Globus pallidus (tissue), 1 donor: ENCODE data around the gene TXNL4A.

Experiments
- DNase-seq: peaks from one replicate; pipeline ENCODE4 v3.0.0-alpha.2; 2015; ENCODE audit warnings: low spot score

The TXNL4A gene

DNA sequence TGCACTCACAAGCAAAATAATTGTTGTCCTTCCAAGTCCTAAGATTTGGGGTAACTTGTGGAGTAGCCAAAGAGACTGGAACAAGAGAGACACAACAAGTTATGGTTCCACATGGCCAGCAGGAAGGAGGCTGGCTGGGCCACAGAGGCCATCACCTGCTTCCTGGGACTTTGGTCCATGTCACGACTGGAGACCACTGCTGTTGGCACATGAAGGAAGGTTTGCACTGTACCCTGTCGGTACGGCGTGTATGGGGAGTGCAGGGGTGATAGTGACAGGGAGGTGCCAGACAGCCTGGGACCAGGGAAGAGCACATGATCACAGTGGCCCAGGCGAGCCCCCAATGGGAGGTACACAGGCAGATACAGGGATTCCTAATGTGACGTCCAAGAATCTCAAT lies 52.4 kb downstream of the TXNL4A start:
- no peak for DNase-seq

DNA sequence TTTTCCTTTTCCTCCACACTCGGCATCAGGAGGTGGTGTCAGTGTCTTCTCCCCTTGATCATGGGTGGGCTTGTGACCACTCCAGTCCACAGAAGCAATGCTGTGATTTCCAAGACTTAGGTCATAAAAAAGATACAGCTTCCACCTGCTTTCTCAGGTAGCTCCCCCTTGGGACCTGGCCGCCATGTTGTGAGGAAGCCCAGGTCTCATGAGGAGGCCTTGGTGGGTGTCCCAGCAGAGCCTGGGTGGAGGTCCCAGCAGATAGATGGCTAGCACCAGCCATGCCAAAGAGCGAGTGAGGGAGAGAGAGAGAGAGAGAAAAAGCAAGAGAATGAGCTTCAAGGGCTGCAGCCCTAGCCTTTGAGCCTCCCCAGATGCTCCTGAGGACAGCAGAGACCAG lies 52.9 kb downstream of the TXNL4A start:
- no peak for DNase-seq

DNA sequence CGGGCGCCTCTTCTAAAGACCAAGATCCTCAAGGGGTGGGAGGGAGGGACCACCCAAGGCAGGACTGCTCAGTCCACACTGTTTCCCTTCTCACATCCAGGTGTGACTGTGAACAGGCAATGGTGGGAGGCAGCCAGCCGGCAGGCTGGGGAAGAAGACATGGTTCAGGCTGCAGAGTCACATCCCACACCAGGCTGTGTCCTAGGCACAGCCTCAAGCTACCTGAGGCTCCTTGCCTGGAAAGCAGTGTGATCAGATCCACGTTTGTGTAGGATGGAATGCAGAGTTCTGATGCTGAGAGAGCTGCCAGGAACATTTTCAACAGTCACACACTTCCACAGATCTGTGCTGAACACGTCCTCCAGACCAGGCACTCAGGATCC lies 53.3 kb downstream of the TXNL4A start:
- no peak for DNase-seq

DNA sequence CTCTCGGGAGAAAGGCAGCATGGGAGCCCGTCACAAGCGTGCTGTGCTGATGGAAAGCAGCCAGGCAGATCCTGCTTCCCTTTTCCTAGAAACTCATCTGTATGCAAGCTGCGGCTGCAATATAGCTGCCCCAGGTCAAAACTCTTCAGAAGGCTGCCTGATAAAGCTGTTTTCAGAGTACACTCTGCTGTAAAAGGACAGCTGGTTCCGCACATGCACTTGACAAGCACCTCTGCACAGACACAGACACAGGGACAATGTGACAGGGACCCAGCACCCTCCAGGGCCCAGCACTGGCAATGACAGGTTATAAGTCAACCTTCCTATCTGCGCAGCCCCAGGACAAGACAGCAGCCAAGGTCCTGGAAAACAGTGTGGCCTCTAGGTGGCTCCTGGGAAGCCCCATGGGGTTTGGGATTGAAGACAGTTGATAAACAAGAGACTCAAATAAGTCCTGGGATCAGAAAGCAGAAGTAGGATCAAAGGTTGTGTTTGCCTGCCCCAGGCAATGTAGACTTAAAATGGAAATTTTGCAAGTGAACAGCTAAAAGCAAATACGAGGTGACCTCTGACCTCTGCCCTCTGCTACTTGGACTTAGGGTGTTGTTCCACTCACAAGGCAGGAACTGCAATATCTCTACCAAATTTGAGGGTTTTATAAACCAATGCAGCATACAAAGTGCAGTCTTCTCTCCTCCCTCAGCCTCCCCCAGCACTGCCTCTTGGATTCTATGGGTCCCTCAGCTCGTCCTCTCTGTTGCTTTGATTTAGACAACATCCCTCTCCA lies 53.9 kb downstream of the TXNL4A start:
- no peak for DNase-seq

DNA sequence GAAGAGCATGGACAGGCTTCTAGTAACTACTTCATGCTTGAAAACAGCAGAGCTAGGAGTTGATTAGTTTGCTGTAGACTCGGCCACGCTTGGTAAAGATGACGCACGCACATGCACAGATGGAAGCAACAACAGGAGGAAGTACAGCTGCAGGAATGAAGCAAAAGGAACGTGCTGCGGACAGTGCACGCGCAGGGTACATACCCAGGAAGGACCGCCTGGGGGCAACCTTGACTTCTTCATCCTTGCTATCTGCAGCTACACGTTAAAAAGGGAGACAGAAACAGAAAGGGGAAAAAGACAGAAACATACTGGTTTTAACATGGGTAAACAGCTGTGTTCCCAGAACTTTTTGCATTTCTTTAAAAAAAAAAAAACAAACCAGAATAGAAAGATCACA lies 54.6 kb downstream of the TXNL4A start:
- no peak for DNase-seq

DNA sequence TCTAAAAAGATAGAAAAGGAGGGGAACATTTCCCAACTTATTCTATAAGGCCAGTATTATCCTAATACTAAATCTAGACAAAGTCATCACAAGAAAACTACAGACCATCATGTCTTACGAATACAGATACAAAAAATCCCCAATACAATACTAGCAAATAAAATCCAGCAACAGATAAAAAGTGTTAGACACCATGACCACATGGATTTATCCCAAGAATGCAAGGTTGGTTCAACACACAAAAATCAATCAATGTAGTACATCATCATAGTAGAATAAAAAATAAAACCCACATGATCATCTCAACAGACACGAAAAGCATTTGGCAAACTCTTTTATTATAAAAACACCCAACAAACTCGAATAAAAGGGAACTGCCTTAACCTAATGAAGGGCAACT lies 55.5 kb downstream of the TXNL4A start:
- no peak for DNase-seq

DNA sequence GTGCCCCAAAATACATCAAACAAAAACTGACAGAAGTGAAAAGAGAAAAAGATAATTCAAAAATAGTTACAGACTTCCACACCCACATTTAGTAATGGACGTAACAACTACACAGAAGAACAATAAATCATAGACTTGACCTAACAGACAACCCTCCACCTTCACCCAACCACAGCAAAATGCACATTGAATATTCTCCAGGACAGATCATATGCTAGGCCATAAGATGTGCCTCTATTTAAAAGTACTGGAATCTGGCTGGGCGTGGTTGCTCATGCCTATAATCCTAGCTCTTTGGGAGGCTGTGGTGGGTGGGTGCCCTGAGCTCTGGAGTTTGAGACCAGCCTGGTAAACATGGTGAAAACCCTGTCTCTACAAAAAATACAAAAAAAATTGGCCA lies 56.9 kb downstream of the TXNL4A start:
- DNase-seq: no peak

DNA sequence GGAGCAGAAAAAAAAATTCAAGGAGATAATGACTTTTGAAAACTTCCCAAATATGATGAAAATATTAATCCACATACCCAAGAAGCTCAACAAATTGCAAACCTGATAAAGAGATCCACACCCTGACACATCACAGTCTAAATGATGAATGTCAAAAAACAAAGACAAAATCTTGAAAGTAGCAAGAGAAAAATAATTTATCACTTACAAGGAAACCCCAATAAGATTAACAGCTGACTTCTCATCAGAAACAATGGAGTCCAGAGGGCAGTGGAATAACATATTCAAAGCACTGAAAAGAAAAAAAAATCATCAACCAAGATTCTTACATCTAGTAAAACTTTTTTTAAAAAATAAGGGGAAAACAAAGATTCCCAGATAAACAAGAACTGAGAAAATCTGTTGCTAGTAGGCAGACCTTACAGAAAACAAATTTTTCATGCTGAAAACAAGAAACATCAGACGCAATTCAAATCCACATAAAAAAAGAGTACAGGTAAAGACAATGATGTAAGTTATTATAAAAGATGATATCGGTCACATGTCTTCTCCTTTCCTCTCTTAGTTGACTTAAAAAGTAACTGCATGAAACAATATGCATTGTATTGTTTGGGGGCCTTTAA lies 58.2 kb downstream of the TXNL4A start:
- DNase-seq: no peak

DNA sequence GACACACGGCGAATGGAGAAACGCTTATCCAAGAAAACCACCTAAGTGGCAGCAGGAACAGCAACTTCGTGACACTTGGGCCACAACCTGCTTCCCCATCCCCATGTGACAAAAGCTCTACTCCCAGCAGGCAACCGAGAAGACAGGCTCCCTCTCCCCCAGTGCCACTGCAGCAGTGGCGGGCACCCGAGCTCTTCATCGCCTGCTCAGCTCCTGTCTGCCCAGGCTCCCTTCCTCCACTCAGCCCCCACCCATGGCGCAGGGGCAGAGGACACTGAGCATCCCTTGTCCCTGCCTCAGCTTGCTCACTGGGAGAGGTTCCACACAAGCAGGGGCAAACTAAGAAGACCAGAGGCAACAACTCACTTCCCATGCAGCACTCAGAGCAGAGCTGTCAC lies 59.8 kb downstream of the TXNL4A start:
- DNase-seq: no peak

DNA sequence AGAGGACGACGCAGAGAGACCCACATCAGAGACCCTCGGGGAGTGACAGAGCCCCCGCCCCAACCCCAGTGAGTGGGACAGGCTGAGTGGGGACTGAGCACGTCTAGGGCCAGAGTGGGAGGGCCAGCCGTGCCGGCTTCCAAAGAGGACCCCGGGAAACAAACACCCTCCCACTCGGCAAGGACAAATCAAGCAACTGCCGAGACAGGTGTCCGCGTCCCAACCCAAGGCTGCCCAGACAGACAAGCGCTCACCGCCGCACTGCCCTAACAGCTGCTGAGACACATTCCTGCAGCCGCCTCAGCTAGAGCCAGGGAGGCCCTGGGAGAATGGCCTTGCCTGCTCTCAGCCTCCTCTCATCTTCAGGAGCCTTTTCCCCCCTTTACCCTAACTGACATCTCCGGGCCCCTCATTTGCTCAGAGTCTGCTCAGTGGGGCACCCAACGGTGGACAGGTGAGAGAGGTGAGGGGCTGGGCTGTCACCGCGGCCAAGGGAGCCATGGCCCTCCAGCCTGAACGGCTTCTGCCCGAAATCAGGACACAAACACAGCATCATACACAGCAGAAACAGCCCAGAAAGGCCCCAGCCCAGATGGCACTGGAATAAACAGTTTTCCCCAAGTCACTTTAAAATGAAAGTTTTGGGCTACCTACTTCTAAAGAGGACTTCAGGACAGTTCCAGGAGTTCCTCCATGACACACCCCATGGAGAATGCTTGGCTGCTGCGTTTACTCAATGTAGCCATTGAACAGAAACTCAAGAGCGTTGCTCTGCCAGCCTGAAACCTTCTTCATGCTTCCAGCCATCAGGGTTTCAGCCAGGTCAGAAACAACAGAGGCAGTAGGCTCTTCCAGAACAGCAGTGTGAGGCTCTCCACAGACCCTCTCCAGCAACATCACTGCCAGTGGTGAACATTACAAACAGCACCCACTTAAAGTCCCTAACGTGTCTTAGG lies 60.5 kb downstream of the TXNL4A start:
- DNase-seq: no peak

DNA sequence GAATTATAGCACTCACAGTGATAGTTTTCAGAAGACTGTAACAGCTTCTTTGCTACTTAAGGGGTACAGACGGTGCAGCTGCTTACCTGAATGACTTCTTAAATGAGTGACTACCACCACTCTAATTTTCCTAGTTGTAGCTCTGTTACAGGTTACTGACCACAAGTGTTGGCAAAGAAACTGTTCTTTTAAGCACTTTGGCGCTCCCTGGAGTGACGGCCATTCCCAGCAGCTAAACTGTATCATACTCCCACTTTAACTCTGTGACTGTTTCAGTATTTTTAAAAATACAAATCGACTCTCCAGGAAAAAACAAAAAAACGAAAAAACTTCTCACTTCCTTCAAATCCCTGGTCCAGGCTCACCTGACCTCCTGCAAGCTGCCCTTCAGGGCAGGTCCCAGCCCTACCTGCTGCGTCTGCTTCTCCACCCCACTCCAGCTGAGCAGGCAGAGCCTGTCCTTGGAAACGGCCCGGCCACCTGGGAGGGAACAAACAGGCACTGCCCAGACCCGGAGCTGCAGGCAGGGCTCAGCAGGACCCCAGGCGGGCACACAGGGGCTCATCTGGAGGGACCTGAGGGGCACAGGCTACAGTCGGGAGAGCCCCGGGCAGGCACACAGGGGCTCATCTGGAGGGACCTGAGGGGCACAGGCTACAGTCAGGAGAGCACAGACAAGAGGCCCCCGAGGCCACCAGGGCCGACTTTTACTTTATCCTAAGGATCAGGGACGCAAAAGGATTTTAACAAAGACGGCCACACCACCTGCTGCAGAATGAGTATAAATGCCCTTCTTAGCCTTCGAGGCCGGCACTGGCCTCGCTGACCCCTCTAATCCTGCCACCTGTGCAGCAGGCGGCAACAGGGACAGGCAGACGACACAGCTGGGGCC lies 61.4 kb downstream of the TXNL4A start:
- DNase-seq: no peak

DNA sequence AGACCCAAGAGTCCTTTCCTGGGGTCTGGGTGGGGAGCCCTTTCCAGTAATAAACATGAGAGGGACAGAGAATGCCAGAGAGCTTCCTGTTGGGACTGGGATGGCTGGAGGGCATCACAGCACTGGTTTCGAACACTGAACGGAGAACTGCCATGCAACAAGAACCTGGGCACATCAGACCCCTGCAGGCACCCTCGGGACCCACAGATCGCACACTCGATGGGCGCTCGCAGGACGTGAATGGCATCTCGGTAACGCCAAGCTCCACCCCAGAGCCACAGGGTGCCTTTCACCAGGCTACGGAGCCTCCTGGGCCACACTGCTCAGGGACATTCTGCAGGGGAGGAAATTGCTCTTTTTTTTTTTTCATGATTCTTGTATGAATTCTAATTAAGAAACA lies 62.1 kb downstream of the TXNL4A start:
- DNase-seq: no peak

DNA sequence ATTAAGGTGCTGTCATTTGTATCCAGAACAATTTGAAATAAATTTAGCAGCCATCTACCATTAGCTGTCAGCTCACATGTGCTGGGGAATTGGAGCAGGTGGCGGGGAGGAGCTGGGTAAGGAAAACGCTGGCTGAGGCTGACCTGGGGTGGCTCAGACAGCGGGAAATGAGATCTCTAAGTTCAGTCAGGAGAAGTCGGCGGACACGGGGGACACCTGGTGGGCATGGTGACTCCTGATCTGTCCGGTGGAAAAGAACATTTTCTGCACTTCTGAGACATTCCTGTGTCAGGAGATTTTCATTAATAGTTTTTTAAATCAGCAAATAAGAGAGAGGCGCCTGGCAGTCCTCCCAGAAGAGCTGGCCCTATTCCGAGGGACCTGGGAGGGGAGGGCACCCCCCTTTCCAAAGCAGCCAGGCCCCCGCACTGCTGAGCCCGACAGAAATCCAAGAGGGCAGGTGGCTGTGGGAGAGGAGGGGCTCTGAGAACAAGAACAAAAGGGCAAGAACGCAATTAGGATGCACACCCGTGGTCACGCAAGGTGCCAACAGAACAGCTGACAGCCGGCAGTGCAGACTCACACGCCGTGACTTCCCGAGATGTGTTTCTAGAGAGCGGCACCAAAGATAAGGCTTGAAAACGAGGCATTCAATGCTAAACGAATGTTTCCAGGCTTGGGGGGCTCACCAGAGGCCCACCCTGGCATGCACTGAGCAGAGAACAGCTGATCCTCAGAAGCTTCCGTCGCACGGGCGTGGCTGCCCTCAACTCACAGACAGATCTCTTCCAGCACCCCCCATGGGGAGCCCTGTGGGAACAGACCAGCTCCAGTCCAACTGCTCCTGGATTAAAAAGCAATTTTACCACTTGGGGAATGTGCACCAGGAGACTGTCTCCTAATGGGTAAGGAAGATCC lies 63.3 kb downstream of the TXNL4A start:
- DNase-seq: peak; percentile 32

DNA sequence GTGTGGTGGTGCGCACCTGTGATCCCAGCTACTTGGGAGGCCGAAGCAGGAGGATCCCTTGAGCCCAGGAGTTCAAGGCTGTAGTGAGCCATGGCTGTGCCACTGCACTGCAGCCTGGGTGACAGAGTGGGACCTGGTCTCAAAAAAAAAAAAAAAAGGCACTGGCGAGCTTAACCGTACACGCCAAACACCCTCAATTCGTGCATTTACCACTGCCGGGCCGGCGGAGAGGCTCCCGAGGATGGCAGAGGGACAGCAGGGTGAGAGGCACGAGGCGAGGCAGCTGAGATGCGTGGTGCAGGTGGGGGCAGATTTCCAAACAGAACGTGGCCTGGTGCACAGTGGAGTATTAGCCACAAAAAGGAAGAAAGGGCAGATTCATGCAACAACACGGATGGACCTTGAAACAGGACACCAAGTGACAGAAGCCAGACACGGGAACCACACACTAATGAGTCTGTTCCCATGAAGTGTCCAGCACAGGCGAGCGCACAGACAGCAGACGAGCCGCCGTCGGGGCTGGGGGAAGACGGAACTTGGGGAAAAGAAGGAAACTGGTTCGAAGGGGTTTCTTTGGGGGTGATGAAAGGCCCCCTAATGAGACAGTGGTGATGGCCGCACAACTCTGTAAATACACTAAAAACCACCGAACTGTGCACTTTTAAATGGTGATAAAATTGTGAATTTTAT lies 64.3 kb downstream of the TXNL4A start:
- DNase-seq: no peak

DNA sequence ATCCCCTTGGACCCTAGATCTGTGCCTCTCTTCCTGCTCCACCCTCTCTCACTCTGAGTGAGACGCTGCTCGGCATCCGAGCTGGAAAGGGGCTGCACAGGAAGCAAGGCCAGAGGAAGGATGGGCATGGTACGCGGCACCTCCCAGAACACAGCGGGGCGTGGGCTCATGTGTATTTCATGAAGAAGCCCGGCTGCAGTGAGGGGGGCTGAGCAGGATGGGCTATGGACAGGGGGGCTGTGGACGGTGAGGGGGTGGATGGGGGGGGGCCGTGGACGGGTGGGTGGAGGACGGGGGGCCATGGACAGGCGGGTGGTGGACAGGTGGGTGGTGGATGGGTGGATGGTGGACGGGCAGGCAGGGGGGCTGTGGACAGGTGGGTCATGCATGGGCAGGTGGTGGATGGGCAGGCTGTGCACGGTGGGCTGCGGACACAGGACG lies 65.4 kb downstream of the TXNL4A start:
- no peak for DNase-seq

DNA sequence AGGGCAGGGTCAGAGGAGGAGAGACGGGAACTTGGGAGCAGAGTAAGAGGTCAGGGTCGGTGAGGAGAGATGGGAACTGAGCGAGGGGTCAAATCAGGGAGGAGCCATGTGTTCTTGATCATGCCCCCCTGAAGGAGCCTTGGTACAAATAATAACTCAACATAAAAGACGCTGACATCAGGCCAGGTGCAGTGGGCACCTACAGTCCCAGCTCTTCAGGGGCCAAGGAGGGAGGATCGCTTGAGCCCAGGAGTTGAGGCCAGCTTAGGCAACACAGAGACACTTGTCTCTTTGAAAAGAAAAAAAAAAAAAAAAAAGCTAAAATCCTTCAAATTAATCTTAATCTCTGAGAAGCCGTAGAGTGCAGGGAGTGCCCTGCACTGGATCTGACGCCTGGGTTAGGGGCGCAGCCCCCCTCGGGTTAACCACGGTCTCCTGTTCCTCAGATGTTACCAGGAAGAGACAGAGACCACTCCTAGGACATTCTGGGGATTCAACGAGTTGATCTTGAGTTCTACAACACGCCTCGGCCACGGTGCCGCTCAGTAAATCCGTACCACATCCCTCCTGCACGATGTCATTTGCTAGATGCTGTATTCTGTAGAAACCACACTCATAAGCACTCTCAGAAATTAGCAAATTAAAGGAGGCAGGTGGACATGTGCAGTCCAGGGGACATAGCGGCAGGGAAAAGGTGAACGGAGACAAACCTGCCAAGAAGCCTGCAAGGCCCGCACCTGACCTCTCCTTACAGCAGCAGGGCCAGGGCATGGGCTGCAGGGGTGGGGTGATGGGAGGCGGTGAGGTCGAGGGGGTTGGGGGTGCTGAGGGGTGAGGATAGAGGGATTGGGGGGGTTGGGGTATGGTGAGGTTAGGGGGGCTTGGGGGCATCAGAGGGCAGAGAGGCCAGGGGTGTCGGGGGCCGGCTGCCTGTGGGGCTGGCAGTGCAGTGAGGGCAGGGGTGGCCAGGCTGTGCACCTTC lies 66.1 kb downstream of the TXNL4A start:
- no peak for DNase-seq
